Liver (tissue), 3 donors: ENCODE data around the gene GCLM.

Experiments
- JUND ChIP-seq, 2 donors: IDR thresholded peaks; 2 replicates each; pipeline ENCODE4 v1.6.1; 2016; ENCODE audit warnings: antibody characterized with exemption in 2 of 2
- RXRA ChIP-seq, 2 donors: IDR thresholded peaks; 2 replicates each; pipeline ENCODE4 v1.6.1; 2017 to 2018; ENCODE audit warnings: antibody characterized with exemption in 2 of 2, mild to moderate bottlenecking in 1 of 2
- YY1 ChIP-seq: IDR thresholded peaks from 2 replicates; pipeline ENCODE4 v1.6.1; 2016; ENCODE audit warnings: antibody characterized with exemption, mild to moderate bottlenecking
- TF ChIP-seq, protein P1 (sequence below): fragments of 150-350 bp; IDR thresholded peaks from 2 replicates; pipeline ENCODE4 v1.5.1; 2017; ENCODE audit warnings: improper control_type of control experiment, low read depth, low read length; ENCODE audit not compliant: missing input control
- donor health status: healthy.
- donor health status: healthy.

DNA sequence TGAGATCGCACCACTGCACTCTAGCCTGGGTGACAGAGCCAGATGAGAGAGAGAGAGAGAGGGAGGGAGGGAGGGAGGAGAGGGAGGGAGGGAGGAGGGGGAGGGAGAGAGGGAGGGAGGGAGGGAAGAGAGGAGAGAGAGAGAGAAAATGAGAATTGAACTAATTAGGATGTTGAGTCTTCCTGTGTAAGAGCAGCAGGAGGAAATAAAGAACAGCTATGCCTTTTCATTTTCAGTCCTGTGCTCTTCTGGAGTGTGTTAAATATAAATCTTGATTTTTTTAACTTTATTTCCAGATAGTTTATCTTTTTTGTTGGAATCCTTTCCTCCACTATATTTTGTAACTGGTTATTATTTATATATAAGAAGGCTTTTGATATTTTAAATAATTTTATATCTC, 57.4 kb downstream of the GCLM start:
- TF ChIP-seq, protein P1, sequence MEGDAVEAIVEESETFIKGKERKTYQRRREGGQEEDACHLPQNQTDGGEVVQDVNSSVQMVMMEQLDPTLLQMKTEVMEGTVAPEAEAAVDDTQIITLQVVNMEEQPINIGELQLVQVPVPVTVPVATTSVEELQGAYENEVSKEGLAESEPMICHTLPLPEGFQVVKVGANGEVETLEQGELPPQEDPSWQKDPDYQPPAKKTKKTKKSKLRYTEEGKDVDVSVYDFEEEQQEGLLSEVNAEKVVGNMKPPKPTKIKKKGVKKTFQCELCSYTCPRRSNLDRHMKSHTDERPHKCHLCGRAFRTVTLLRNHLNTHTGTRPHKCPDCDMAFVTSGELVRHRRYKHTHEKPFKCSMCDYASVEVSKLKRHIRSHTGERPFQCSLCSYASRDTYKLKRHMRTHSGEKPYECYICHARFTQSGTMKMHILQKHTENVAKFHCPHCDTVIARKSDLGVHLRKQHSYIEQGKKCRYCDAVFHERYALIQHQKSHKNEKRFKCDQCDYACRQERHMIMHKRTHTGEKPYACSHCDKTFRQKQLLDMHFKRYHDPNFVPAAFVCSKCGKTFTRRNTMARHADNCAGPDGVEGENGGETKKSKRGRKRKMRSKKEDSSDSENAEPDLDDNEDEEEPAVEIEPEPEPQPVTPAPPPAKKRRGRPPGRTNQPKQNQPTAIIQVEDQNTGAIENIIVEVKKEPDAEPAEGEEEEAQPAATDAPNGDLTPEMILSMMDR = no peak
- TF ChIP-seq JUND (IDR thresholded peaks at IDR 0.05) = no peak
- no peak for TF ChIP-seq RXRA (IDR thresholded peaks at IDR 0.05)
- no peak for TF ChIP-seq YY1
